Measurements from ENCODE around the gene SEMA4B. TPM values are rescaled to one million over a fixed set of nuclear protein-coding genes. Genes with fewer than 3 reads are reported as not detected.

SEMA4B gene
- total RNA-seq, 1 experiment from 2014 or later, result 32.5 TPM

DNA sequence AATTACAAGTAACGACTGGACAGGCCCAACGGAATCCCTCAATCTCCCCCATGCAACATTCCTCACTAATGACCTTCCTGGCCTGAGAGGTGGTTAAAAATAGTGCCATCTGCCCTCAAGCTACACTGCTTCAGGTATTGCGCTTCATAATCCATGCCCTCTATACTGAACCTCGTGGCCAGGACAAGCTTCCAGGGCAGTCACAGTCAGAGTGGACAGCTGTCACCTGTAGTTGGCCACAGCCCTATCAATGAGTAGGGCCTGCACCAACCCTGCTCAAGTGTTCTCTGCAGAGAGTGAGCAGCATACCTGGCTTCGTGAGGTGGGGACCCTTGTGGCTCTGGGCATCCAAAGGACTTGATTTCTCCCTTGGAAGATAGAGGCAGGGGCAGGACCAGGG is 46.9 kb upstream of the SEMA4B start:
- H3K9me3 Mint-ChIP-seq, result no peaks in the 10 kb centered on the region
- Histone ChIP-seq H3K4me2 (ENCODE audit: insufficient read depth, insufficient read length, low read length) (no peak overlapping the region), H2BK5ac (ENCODE audit: insufficient read length, low read length) (no peak overlapping the region), H2BK12ac (ENCODE audit: insufficient read length, low read depth, low read length) (no peak overlapping the region), H4K5ac (ENCODE audit: insufficient read length, low read depth, low read length) (no peak overlapping the region), H2AFZ (ENCODE audit: low read length) (no peak overlapping the region), H4K8ac (replicated peaks; ENCODE audit: insufficient read length, low read depth, low read length) (no peak overlapping the region), H2BK120ac (ENCODE audit: low read depth, low read length, poor library complexity, severe bottlenecking) (no peak overlapping the region), H3K4me1 (ENCODE audit: insufficient read depth, low read length) (peaks cover 7% of the 10 kb centered on the region; the same call in 1 of the 2 replicates), H3K27ac (ENCODE audit: insufficient read length, low read depth, low read length) (no peak overlapping the region), H2BK20ac (ENCODE audit: low read depth, low read length, poor library complexity, severe bottlenecking) (no peak overlapping the region), H3T11ph (ENCODE audit: low read length) (no peak overlapping the region), H2BK15ac (ENCODE audit: low read depth, low read length) (no peak overlapping the region), H3K23me2 (ENCODE audit: insufficient read length, low read depth, low read length, poor library complexity, severe bottlenecking) (no peaks in the 10 kb centered on the region), H3K9me3 (ENCODE audit: control insufficient read depth, low read depth, low read length) (no peaks in the 10 kb centered on the region), H4K91ac (ENCODE audit: insufficient read length, low read depth, low read length) (no peak overlapping the region), H3K56ac (ENCODE audit: insufficient read length, low read depth, low read length) (no peak overlapping the region), H3K14ac (ENCODE audit: insufficient read depth, low read length) (no peak overlapping the region), H3K79me1 (ENCODE audit: insufficient read depth, low read depth, low read length, poor library complexity, severe bottlenecking) (no peaks in the 10 kb centered on the region), H2AK5ac (ENCODE audit: insufficient read length, low read length) (no peak overlapping the region), H3K9ac (ENCODE audit: extremely low read depth, insufficient read length, low read length) (no peak overlapping the region), H3K18ac (ENCODE audit: insufficient read length, low read depth, low read length) (no peak overlapping the region), H3K27me3 (ENCODE audit: insufficient read depth, low read length) (no peaks in the 10 kb centered on the region), H4K20me1 (ENCODE audit: control insufficient read depth, insufficient read depth, insufficient read length) (no peaks in the 10 kb centered on the region), H3K23ac (ENCODE audit: insufficient read length, low read depth, low read length) (no peak overlapping the region), H3K4ac (ENCODE audit: low read depth, low read length) (no peak overlapping the region), H3K79me2 (ENCODE audit: insufficient read depth, low read length) (no peaks in the 10 kb centered on the region)
- TF ChIP-seq, protein P1, sequence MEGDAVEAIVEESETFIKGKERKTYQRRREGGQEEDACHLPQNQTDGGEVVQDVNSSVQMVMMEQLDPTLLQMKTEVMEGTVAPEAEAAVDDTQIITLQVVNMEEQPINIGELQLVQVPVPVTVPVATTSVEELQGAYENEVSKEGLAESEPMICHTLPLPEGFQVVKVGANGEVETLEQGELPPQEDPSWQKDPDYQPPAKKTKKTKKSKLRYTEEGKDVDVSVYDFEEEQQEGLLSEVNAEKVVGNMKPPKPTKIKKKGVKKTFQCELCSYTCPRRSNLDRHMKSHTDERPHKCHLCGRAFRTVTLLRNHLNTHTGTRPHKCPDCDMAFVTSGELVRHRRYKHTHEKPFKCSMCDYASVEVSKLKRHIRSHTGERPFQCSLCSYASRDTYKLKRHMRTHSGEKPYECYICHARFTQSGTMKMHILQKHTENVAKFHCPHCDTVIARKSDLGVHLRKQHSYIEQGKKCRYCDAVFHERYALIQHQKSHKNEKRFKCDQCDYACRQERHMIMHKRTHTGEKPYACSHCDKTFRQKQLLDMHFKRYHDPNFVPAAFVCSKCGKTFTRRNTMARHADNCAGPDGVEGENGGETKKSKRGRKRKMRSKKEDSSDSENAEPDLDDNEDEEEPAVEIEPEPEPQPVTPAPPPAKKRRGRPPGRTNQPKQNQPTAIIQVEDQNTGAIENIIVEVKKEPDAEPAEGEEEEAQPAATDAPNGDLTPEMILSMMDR (conservative IDR thresholded peaks at IDR 0.05), result no peak
- H3K36me3 Mint-ChIP-seq (ENCODE audit: insufficient read depth in 1 of 3, low read depth in 3 of 3), result no peaks in the 10 kb centered on the region; a peak in 1 of 7 replicates
- no peak for DNase-seq
- peaks cover 26 to 30% of the 10 kb centered on the region in 2 experiments for H3K4me1 Mint-ChIP-seq
- WGBS (ENCODE audit: extremely low coverage, insufficient read length, low lambda C conversion rate), result no CpG with 5 or more reads among the region's 5 CpGs
- no peak overlapping the region for H3K4me3 Mint-ChIP-seq
- peaks cover 11% of the 10 kb centered on the region for H3K27me3 Mint-ChIP-seq (ENCODE audit: low read depth)
- H3K27ac Mint-ChIP-seq, result peak overlapping the region in 1 of 3 experiments; percentile 62; a peak in 1 of 7 replicates

All from H9 (cell line).